Adrenal gland (tissue), 5 donors: ENCODE results near the gene TMEM11.

ENCODE experiments used
- POLR2A ChIP-seq, 2 donors: fragments of 450-650 bp; IDR thresholded peaks; one replicate each; pipeline ENCODE4 v1.6.1; 2017; ENCODE audit warnings: antibody characterized with exemption in 2 of 2, mild to moderate bottlenecking in 2 of 2, moderate library complexity in 1 of 2
- TF ChIP-seq, protein P1 (sequence below), 6 experiments: fragments of 450-650 bp in 4 of 6; fragments of 200-600 bp in 2 of 6; sonication (generic) in 1 of 6; IDR thresholded peaks; 1 replicate in 5 of 6; 2 replicates in 1 of 6; pipeline versions ENCODE4 v1.5.1 to v1.8.0; 2016 to 2021; ENCODE audit warnings: antibody characterized with exemption in 6 of 6, mild to moderate bottlenecking in 2 of 6, moderate library complexity in 1 of 6
- donor health status: DM: no; HTN: no; CAD: no.

DNA sequence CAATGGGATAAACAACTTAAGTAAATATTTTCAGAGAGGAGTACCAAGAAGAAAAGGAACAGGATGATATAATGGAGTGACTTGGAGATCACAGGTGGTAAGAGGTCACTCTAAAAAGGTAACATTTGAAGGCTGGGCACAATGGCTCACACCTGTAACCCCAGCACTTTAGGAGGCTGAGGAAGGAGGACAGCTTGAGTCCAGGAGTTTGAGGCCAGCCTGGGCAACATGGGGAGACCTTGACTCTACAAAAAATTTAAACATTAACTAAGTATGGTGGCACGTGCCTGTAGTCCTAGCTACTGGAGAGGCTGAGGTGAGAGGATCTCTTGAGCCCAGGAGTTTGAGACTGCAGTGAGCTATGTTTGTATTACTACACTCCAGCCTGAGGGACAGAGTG lies 3.4 kb upstream of the TMEM11 start:
- TF ChIP-seq, protein P1, sequence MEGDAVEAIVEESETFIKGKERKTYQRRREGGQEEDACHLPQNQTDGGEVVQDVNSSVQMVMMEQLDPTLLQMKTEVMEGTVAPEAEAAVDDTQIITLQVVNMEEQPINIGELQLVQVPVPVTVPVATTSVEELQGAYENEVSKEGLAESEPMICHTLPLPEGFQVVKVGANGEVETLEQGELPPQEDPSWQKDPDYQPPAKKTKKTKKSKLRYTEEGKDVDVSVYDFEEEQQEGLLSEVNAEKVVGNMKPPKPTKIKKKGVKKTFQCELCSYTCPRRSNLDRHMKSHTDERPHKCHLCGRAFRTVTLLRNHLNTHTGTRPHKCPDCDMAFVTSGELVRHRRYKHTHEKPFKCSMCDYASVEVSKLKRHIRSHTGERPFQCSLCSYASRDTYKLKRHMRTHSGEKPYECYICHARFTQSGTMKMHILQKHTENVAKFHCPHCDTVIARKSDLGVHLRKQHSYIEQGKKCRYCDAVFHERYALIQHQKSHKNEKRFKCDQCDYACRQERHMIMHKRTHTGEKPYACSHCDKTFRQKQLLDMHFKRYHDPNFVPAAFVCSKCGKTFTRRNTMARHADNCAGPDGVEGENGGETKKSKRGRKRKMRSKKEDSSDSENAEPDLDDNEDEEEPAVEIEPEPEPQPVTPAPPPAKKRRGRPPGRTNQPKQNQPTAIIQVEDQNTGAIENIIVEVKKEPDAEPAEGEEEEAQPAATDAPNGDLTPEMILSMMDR (IDR thresholded peaks at IDR 0.05), result no peak
- TF ChIP-seq POLR2A (IDR thresholded peaks at IDR 0.05), result no peak
